HepG2 (cell line): ENCODE measurements around the gene DUS1L. TPM values are rescaled to one million over a fixed set of nuclear protein-coding genes. Genes with fewer than 3 reads are reported as not detected.

ENCODE experiments used
- ASH2L ChIP-seq: fragments of 300-600, 200-600 bp; sonication (generic); IDR thresholded peaks from 2 replicates; pipeline ENCODE4 v1.7.0; 2017; ENCODE audit warnings: low read depth, mild to moderate bottlenecking, moderate library complexity, mixed read lengths, low read length; ENCODE audit not compliant: insufficient read length
- ATF1 ChIP-seq: IDR thresholded peaks from 2 replicates; pipeline ENCODE4 v1.6.1; 2016; ENCODE audit warnings: mild to moderate bottlenecking, control low read depth
- CCAR2 ChIP-seq: fragments of 200-400 bp; formaldehyde crosslinking; optimal IDR thresholded peaks from 2 replicates; pipeline ENCODE3; 2018; ENCODE audit warnings: low read depth, mild to moderate bottlenecking, low read length, moderate library complexity
- FOSL2 ChIP-seq: sonication (generic); formaldehyde crosslinking; IDR thresholded peaks from 2 replicates; pipeline ENCODE4 v1.4.0; 2020; ENCODE audit warnings: missing genetic modification reagents
- KLF13 ChIP-seq: sonication (generic); formaldehyde crosslinking; IDR thresholded peaks from 2 replicates; pipeline ENCODE4 v1.4.0; 2020; ENCODE audit warnings: mild to moderate bottlenecking, missing genetic modification reagents
- NFE2 ChIP-seq: sonication (generic); formaldehyde crosslinking; IDR thresholded peaks from 2 replicates; pipeline ENCODE4 v1.4.0; 2020; ENCODE audit warnings: missing genetic modification reagents
- NFYB ChIP-seq: sonication (generic); formaldehyde crosslinking; IDR thresholded peaks from 2 replicates; pipeline ENCODE4 v1.4.0; 2020; ENCODE audit warnings: missing genetic modification reagents
- NPAS2 ChIP-seq: sonication (generic); formaldehyde crosslinking; IDR thresholded peaks from 2 replicates; pipeline ENCODE4 v1.8.0; 2022; ENCODE audit warnings: mild to moderate bottlenecking, missing genetic modification reagents, borderline replicate concordance
- NR2F1 ChIP-seq, 2 experiments: fragments of 450-650 bp in 1 of 2; formaldehyde crosslinking in 1 of 2; IDR thresholded peaks; 2 replicates each; pipeline versions ENCODE4 v1.5.0 to v1.6.1; 2016 to 2020; ENCODE audit warnings: mild to moderate bottlenecking in 1 of 2, missing compliant biosample characterization in 1 of 2, missing genetic modification reagents in 1 of 2, moderate library complexity in 1 of 2
- RXRA ChIP-seq: sonication (generic); formaldehyde crosslinking; IDR thresholded peaks from 2 replicates; pipeline ENCODE4 v1.5.1; 2020; ENCODE audit warnings: missing genetic modification reagents
- SATB2 ChIP-seq: sonication (generic); formaldehyde crosslinking; IDR thresholded peaks from 2 replicates; pipeline ENCODE4 v1.5.0; 2020; ENCODE audit warnings: missing genetic modification reagents
- SMARCE1 ChIP-seq: fragments of 450-650 bp; IDR thresholded peaks from 2 replicates; pipeline ENCODE4 v1.6.1; 2017; ENCODE audit warnings: borderline replicate concordance
- SP2 ChIP-seq: sonication (generic); formaldehyde crosslinking; IDR thresholded peaks from 2 replicates; pipeline ENCODE4 v1.5.1; 2020; ENCODE audit warnings: mild to moderate bottlenecking, missing genetic modification reagents
- SP5 ChIP-seq: IDR thresholded peaks from 2 replicates; pipeline ENCODE4 v1.6.1; 2016; ENCODE audit warnings: low read depth, borderline replicate concordance
- STAT5B ChIP-seq: sonication (generic); formaldehyde crosslinking; IDR thresholded peaks from 2 replicates; pipeline ENCODE4 v1.4.0; 2020; ENCODE audit warnings: missing genetic modification reagents
- SYNCRIP ChIP-seq: fragments of 200-400 bp; formaldehyde crosslinking; IDR thresholded peaks from 2 replicates; pipeline ENCODE4 v1.6.1; 2018; ENCODE audit warnings: mild to moderate bottlenecking, low read depth, low read length; ENCODE audit not compliant: insufficient read depth
- ZBTB38 ChIP-seq: sonication (generic); formaldehyde crosslinking; IDR thresholded peaks from 2 replicates; pipeline ENCODE4 v1.5.1; 2020; ENCODE audit warnings: mild to moderate bottlenecking, missing genetic modification reagents
- ZFP90 ChIP-seq: sonication (generic); formaldehyde crosslinking; IDR thresholded peaks from 2 replicates; pipeline ENCODE4 v1.8.0; 2022; ENCODE audit warnings: missing genetic modification reagents, mild to moderate bottlenecking, inconsistent platforms, borderline replicate concordance
- ZMYM4 ChIP-seq: sonication (generic); formaldehyde crosslinking; IDR thresholded peaks from 2 replicates; pipeline ENCODE4 v1.8.1; 2023; ENCODE audit warnings: mild to moderate bottlenecking, missing genetic modification reagents
- ZNF337 ChIP-seq: sonication (generic); formaldehyde crosslinking; IDR thresholded peaks from 2 replicates; pipeline ENCODE4 v1.5.1; 2020; ENCODE audit warnings: missing genetic modification reagents, low read depth, mild to moderate bottlenecking, borderline replicate concordance
- ZNF749 ChIP-seq: sonication (generic); formaldehyde crosslinking; IDR thresholded peaks from 2 replicates; pipeline ENCODE4 v1.8.0; 2022; ENCODE audit warnings: mild to moderate bottlenecking, missing genetic modification reagents, moderate library complexity, borderline replicate concordance
- ZNF766 ChIP-seq: sonication (generic); formaldehyde crosslinking; IDR thresholded peaks from 2 replicates; pipeline ENCODE4 v1.5.0; 2020; ENCODE audit warnings: missing genetic modification reagents, borderline replicate concordance
- ZNF790 ChIP-seq: sonication (generic); formaldehyde crosslinking; IDR thresholded peaks from 2 replicates; pipeline ENCODE4 v1.8.0; 2022; ENCODE audit warnings: missing genetic modification reagents, mild to moderate bottlenecking, borderline replicate concordance
- ZNF83 ChIP-seq: sonication (generic); formaldehyde crosslinking; IDR thresholded peaks from 2 replicates; pipeline ENCODE4 v1.4.0; 2020; ENCODE audit warnings: missing genetic modification reagents, mild to moderate bottlenecking, borderline replicate concordance
- ZNF841 ChIP-seq: sonication (generic); formaldehyde crosslinking; IDR thresholded peaks from 2 replicates; pipeline ENCODE4 v1.8.1; 2023; ENCODE audit warnings: missing genetic modification reagents, borderline replicate concordance
- polyA plus RNA-seq, 8 experiments: library from polyadenylated mRNA; depleted of rRNA in 3 of 8; stranded (reverse) in 7 of 8; unstranded in 1 of 8; fragments of >200 nt; fragmentation: Illumina TruSeq in 4 of 8; extraction: Trizol in 4 of 8; gene quantifications; 2 replicates each; pipeline versions ENCODE4 v1.2.1 to v1.2.3, GENCODE V29; 2011 to 2016; ENCODE audit warnings: low read depth in 4 of 8, missing spikeins in 1 of 8, mixed read lengths in 1 of 8; ENCODE audit not compliant: insufficient read depth in 1 of 8
- total RNA-seq, 5 experiments: library from RNA; depleted of rRNA; stranded (reverse); fragments of >200 nt; fragmentation: Illumina TruSeq; extraction: Trizol; gene quantifications; 2 replicates each; pipeline ENCODE4 v1.2.3, GENCODE V29; 2016; ENCODE audit warnings: low read depth in 1 of 5
- TF ChIP-seq, protein P1 (sequence below): sonication (generic); formaldehyde crosslinking; IDR thresholded peaks from 2 replicates; pipeline ENCODE4 v1.9.0; 2022; ENCODE audit warnings: missing genetic modification reagents, mild to moderate bottlenecking, borderline replicate concordance
- TF ChIP-seq, protein P2 (sequence below): IDR thresholded peaks from 2 replicates; pipeline ENCODE4 v1.6.1; 2016; ENCODE audit warnings: missing compliant biosample characterization, missing genetic modification reagents, borderline replicate concordance
- TF ChIP-seq, protein P3 (sequence below): sonication (generic); formaldehyde crosslinking; conservative IDR thresholded peaks from 2 replicates; pipeline ENCODE4 v1.4.0; 2020; ENCODE audit warnings: missing genetic modification reagents

Gene DUS1L
- total and polyA plus RNA-seq, 2 of the 13 experiments (the other 11 are each of a cell fraction or from before 2014, with no cell fraction given) = 81.0 to 109 TPM

DNA sequence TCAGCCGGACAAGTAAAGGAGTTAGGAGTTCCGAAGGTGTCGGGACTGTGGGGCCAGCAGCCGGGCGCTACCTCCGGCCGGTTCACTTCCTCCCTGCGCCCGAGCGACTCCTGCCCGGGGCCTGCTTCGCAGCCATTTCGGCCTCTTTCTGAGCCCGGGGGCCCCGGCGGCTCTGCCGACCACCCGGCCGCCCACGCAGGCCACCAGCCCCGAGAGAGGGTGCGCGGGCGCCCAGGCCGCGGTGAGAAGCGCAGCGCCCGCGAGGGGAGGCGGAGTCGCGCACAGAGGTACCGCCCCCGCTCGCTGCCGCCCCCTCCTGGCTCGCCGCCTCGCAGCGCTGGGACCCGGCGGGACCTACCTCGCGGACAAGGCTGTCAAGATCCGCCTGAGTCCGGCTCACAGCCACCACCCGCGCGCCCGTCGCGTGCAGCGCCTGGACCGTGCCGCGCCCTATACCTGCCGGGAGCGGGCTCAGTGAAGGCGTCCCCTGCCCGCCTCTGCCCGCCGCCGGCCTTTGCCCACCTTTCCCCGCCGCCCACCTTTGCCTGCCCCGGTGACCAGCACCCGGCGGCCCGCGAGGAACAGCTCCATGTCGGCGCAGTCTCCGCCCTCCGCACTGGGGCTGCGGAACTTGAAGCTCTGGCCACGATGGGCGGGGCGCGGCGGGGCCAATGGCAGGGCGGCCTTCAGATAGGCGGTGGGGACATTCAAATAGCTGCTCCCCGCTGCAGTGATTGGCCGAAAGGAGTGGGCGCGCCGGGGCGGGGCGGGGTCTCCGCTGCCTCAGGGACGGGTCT lies 28.3 kb downstream of the DUS1L start, which contains the start of gene DCXR (continued):
- TF ChIP-seq ZNF766 (CRISPR knock-in tag) (no peak), ZFP90 (CRISPR knock-in tag) (no peak; the same call in 1 of the 2 replicates), NFE2 (CRISPR knock-in tag) (no peak), ZNF790 (CRISPR knock-in tag) (peak; percentile 89; the same call in 1 of the 2 replicates), ASH2L (peak; percentile 89), SP5 (CRISPR knock-in tag) (peak; percentile 86), SP2 (CRISPR knock-in tag) (peak; percentile 79), ZMYM4 (CRISPR knock-in tag) (peak; percentile 90), KLF13 (CRISPR knock-in tag) (no peak), SATB2 (CRISPR knock-in tag) (no peak), ZNF749 (CRISPR knock-in tag) (peak; percentile 83; the same call in 1 of the 2 replicates), ZNF337 (CRISPR knock-in tag) (peak; percentile 95; the same call in 1 of the 2 replicates), ZNF83 (CRISPR knock-in tag) (peak; percentile 96; the same call in 1 of the 2 replicates), ZBTB38 (CRISPR knock-in tag) (peak; percentile 95), ZNF841 (CRISPR knock-in tag) (peak; percentile 45; the same call in 1 of the 2 replicates), SYNCRIP (no peak), NFYB (peak; percentile 95), CCAR2 (no peak), NR2F1 (CRISPR knock-in tag; IDR thresholded peaks at IDR 0.05) (peak in 1 of 2 experiments; percentile 41; a peak in 1 of 4 replicates), NPAS2 (CRISPR knock-in tag) (no peak), STAT5B (CRISPR knock-in tag) (0 out of 2 replicates have a peak, but pooled peaks have one; percentile 32), FOSL2 (CRISPR knock-in tag) (peak; percentile 56), SMARCE1 (no peak), RXRA (CRISPR knock-in tag) (peak; percentile 75), ATF1 (CRISPR knock-in tag) (no peak)
- TF ChIP-seq, protein P1, sequence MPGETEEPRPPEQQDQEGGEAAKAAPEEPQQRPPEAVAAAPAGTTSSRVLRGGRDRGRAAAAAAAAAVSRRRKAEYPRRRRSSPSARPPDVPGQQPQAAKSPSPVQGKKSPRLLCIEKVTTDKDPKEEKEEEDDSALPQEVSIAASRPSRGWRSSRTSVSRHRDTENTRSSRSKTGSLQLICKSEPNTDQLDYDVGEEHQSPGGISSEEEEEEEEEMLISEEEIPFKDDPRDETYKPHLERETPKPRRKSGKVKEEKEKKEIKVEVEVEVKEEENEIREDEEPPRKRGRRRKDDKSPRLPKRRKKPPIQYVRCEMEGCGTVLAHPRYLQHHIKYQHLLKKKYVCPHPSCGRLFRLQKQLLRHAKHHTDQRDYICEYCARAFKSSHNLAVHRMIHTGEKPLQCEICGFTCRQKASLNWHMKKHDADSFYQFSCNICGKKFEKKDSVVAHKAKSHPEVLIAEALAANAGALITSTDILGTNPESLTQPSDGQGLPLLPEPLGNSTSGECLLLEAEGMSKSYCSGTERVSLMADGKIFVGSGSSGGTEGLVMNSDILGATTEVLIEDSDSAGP (CRISPR knock-in tag) = peak; percentile 98
- TF ChIP-seq, protein P2, sequence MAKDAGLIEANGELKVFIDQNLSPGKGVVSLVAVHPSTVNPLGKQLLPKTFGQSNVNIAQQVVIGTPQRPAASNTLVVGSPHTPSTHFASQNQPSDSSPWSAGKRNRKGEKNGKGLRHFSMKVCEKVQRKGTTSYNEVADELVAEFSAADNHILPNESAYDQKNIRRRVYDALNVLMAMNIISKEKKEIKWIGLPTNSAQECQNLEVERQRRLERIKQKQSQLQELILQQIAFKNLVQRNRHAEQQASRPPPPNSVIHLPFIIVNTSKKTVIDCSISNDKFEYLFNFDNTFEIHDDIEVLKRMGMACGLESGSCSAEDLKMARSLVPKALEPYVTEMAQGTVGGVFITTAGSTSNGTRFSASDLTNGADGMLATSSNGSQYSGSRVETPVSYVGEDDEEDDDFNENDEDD (CRISPR knock-in tag) = peak; percentile 72; the same call in 1 of the 2 replicates
- TF ChIP-seq, protein P3, sequence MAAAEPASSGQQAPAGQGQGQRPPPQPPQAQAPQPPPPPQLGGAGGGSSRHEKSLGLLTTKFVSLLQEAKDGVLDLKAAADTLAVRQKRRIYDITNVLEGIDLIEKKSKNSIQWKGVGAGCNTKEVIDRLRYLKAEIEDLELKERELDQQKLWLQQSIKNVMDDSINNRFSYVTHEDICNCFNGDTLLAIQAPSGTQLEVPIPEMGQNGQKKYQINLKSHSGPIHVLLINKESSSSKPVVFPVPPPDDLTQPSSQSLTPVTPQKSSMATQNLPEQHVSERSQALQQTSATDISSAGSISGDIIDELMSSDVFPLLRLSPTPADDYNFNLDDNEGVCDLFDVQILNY (CRISPR knock-in tag) = no peak
